Erythroblast (primary cell): Measurements from ENCODE around the gene SHROOM4.

ENCODE experiments used
- GATA1 ChIP-seq: IDR thresholded peaks from 2 replicates; pipeline ENCODE4 v1.6.1; 2011; ENCODE audit warnings: low read depth, mild to moderate bottlenecking, control low read depth, low read length, moderate library complexity
- POLR2A ChIP-seq: IDR thresholded peaks from 2 replicates; pipeline ENCODE4 v1.6.1; 2011; ENCODE audit warnings: mild to moderate bottlenecking, low read length

DNA sequence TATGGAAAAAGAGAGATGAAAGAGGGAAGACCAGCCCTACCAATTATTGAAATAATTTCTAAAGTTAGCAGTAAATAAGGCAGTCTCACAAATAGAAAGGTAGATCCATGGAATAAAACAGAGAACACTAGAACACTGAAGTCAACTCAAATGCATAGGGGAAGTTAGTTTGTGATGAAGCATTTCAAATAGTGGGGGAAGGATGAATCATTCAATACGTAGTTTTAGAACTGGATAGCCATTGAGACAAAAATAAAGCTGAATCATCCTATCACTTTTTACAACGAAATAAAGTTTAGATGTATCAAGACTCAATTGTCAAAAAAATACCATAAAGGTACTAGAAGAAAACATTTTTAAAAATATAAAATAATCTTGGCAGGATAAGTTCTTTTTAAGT, 200.1 kb downstream of the SHROOM4 start:
- no peak for TF ChIP-seq POLR2A
- TF ChIP-seq GATA1 = no peak
